Parathyroid adenoma (tissue), 2 donors: ENCODE measurements around the gene BTF3.
"Not testable (repeated sequence)": the region's sequence is repeated elsewhere in the genome, so short reads cannot be mapped to it uniquely, and the experiment has no call there.

Experiments used
- H2AFZ ChIP-seq: fragments of 300-600 bp; sonication (generic); one replicate; pipeline ENCODE4 v1.7.0; 2017; ENCODE audit warnings: antibody characterized with exemption, mild to moderate bottlenecking
- H3K27ac ChIP-seq: fragments of 300-600 bp; sonication (generic); one replicate; pipeline ENCODE4 v1.7.0; 2017
- H3K27me3 ChIP-seq: fragments of 300-600 bp; sonication (generic); one replicate; pipeline ENCODE4 v1.7.0; 2017; ENCODE audit warnings: low read length; ENCODE audit not compliant: control insufficient read depth, insufficient read depth
- H3K36me3 ChIP-seq: fragments of 300-600 bp; sonication (generic); one replicate; pipeline ENCODE4 v1.7.0; 2017; ENCODE audit warnings: low read length; ENCODE audit not compliant: control insufficient read depth, insufficient read depth
- H3K4me1 ChIP-seq: fragments of 300-600 bp; sonication (generic); one replicate; pipeline ENCODE4 v1.7.0; 2017; ENCODE audit warnings: control low read depth
- H3K4me2 ChIP-seq: fragments of 300-600 bp; sonication (generic); one replicate; pipeline ENCODE4 v1.7.0; 2017; ENCODE audit warnings: low read length
- H3K4me3 ChIP-seq: fragments of 300-600 bp; sonication (generic); one replicate; pipeline ENCODE4 v1.7.0; 2017; ENCODE audit warnings: low read depth, low read length
- H3K79me2 ChIP-seq: fragments of 300-600 bp; sonication (generic); one replicate; pipeline ENCODE4 v1.7.0; 2017; ENCODE audit warnings: control low read depth
- H3K9ac ChIP-seq: fragments of 300-600 bp; sonication (generic); one replicate; pipeline ENCODE4 v1.7.0; 2017; ENCODE audit warnings: mild to moderate bottlenecking
- H3K9me3 ChIP-seq: fragments of 300-600 bp; sonication (generic); one replicate; pipeline ENCODE4 v1.7.0; 2017; ENCODE audit warnings: low read length; ENCODE audit not compliant: control insufficient read depth
- CTCF ChIP-seq: fragments of 300-600 bp; sonication (generic); IDR thresholded peaks from one replicate; pipeline ENCODE4 v1.7.0; 2017; ENCODE audit warnings: antibody characterized with exemption, mild to moderate bottlenecking
- donor health status: primary hyperparathyroidism.

Gene BTF3

GRCh38 chr5:73460133-73460532 lies 38.1 kb upstream of the BTF3 start:
- H3K79me2 ChIP-seq = no peaks in the 10 kb centered on the region
- H3K27me3 ChIP-seq = no peaks in the 10 kb centered on the region
- no peak overlapping the region for H3K9ac ChIP-seq
- no peak overlapping the region for H2AFZ ChIP-seq
- H3K36me3 ChIP-seq = no peaks in the 10 kb centered on the region
- no peak overlapping the region for H3K27ac ChIP-seq
- no peak overlapping the region for H3K4me3 ChIP-seq
- H3K4me2 ChIP-seq = no peak overlapping the region
- no peaks in the 10 kb centered on the region for H3K9me3 ChIP-seq
- H3K4me1 ChIP-seq = no peaks in the 10 kb centered on the region
- TF ChIP-seq CTCF = no peak

GRCh38 chr5:73464016-73464745 lies 34.1 kb upstream of the BTF3 start:
- Histone ChIP-seq H3K4me3 (no peak overlapping the region), H3K27me3 (no peaks in the 10 kb centered on the region), H3K27ac (no peak overlapping the region), H3K9ac (no peak overlapping the region), H3K4me2 (no peak overlapping the region), H3K79me2 (no peaks in the 10 kb centered on the region), H3K4me1 (no peaks in the 10 kb centered on the region), H3K36me3 (no peaks in the 10 kb centered on the region), H2AFZ (no peak overlapping the region), H3K9me3 (no peaks in the 10 kb centered on the region)
- no peak for TF ChIP-seq CTCF

GRCh38 chr5:73468638-73469037 lies 29.6 kb upstream of the BTF3 start:
- H3K27ac ChIP-seq, H3K4me3 ChIP-seq, H3K79me2 ChIP-seq, H3K4me2 ChIP-seq, H3K9me3 ChIP-seq, H3K9ac ChIP-seq, H3K27me3 ChIP-seq, H3K4me1 ChIP-seq, H3K36me3 ChIP-seq, H2AFZ ChIP-seq: not testable (repeated sequence)

GRCh38 chr5:73469878-73470277 lies 28.4 kb upstream of the BTF3 start:
- Histone ChIP-seq H3K9me3 (no peaks in the 10 kb centered on the region), H3K9ac (no peak overlapping the region), H3K4me1 (no peaks in the 10 kb centered on the region), H3K27me3 (no peaks in the 10 kb centered on the region), H3K4me2 (no peak overlapping the region), H3K27ac (no peak overlapping the region), H3K4me3 (no peak overlapping the region), H2AFZ (no peak overlapping the region), H3K79me2 (no peaks in the 10 kb centered on the region), H3K36me3 (no peaks in the 10 kb centered on the region)
- no peak for TF ChIP-seq CTCF

GRCh38 chr5:73471654-73472053 lies 26.6 kb upstream of the BTF3 start:
- TF ChIP-seq CTCF = no peak
- Histone ChIP-seq H3K4me3 (no peak overlapping the region), H3K4me1 (no peaks in the 10 kb centered on the region), H3K79me2 (no peaks in the 10 kb centered on the region), H3K27ac (no peak overlapping the region), H2AFZ (no peak overlapping the region), H3K36me3 (no peaks in the 10 kb centered on the region), H3K9me3 (no peaks in the 10 kb centered on the region), H3K9ac (no peak overlapping the region), H3K27me3 (no peaks in the 10 kb centered on the region), H3K4me2 (no peak overlapping the region)
